ENCODE results near the gene KLK14.

KLK14 gene

DNA sequence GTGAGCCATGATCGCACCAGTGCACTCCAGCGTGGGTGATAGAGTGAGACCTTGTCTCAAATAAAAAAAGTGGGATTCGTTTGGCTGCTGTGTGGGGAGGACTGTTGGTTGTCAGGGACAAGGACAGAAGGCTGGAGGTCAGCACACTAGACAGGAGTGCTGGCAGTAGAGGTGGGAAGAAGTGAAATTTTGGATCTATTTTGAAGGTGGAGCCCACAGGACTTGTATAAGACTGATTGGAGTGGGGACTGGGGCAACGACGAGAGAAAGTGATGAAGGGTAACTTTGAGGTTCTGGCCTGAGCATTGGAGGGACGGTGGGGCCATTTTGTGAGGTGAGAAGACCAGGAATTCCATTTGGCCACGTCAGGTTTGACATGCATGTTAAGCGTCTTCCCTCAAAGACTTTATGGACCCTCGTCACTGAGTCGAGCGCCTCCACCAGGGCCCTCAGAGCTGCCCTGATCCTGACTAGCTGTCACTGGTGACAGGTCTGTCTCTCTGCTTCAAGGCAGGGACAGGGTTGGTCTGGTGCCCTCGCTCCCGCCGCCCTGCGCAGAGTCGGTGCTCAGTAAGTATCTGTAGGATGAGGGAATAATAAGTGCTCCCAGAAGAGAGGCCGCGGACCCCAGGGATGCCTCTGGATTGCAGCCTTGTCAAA, 24.8 kb upstream of the KLK14 start:
- no peak for DNase-seq

DNA sequence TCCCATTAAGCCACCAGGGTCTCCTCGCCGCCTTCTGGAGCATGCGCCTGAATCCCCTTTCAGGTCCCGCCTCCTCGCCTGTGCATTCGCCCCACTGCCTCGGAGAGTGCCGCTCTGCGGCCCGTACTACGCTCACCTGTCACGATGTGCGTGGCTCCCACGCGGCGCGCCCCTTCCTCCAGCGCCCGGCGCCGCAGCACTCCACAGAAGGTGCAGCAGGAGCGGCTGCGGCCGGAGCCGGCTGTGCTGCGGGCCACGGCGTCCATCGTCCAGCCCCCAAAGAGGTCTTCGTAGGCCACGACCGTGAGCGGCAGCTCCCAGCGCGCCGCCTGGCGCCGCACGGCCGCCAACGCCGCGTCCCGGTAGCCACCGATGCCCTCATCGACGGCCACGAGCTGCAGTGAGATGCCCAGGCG, 21.2 kb upstream of the KLK14 start:
- no peak for DNase-seq

DNA sequence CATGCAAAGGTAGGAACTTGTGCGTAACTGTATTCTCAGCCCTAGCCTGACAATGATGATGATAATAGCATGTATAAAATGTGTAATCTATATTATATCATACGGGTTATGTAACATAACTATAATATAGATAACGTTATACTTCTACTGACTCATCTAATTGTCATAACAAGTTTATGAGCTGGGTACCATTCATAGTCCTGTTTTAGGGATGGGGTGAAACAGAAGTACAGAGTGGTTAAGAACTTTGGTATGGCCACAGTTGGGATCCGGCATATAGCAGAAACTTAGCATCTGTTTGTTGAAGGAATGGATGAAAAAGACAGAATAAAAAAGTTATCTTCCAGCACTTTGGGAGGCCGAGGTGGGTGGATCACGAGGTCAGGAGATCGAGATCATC, 20.3 kb upstream of the KLK14 start:
- no peak for DNase-seq

DNA sequence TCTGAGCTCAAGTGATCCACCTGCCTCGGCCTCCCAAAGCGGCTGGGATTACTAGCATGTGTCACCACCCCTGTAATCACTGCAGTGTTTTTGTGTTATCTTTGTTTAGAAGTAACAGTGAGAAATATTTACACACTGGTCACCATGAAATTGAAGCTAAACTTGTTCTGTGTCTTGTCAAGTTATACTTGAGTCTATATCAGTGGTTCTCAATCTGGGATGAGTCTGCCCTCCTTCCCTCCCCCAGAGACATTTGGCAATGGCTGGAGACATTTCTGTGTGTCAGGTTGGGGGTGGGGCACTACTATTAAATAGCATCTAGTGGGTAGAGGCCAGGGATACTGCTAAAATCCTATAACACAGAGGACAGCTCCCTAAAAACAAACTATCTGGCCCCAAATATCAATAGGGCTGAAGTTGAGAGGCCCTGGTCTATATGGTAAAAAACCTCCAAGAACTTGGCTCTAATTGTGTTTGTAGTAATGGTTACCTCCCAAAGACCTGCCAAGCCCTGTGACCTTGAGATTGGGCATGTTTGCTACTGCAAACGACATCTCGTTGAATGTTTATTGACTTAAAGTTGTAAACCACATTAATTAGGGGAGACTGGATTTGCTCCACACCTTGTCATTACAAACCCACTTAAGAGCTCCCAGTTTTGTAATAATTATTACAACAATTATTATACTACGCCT, 18.6 kb upstream of the KLK14 start:
- DNase-seq, result no peak

DNA sequence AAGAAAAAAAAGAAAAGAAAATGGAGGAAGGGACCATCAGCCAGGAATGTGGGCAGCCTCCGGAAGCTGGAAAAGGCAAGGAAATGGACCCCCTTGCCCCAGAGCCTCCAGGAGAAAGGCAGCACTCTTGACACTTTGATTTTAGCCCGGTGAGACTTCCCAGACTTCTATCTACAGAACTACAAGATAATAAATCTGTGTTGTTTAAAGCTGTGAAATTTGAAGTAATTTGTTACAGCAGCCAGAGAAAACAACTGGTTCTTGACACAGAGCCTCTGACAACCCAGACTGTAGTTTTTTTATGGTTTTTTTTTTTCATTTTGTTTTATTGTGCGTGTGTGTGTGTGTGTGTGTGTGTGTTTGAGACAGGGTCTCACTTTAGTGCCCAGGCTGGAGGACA, 17.9 kb upstream of the KLK14 start:
- DNase-seq, result no peak

DNA sequence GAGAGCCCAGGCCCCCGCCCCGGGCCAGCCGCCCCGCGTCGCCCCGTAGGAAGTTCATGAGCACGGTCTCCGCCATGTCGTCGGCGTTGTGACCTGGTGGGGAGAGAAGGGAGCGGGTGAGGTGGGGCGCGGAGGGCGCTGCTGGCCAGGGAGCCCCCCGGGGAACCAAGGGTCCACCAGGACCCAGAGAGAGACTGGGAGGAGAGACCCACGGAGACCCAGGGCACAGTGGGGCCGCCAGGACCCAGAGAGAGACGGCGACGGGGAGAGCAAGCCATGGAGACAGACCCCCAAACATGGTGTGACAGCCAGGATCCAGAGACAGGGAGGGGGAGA, 16.3 kb upstream of the KLK14 start:
- no peak for DNase-seq

DNA sequence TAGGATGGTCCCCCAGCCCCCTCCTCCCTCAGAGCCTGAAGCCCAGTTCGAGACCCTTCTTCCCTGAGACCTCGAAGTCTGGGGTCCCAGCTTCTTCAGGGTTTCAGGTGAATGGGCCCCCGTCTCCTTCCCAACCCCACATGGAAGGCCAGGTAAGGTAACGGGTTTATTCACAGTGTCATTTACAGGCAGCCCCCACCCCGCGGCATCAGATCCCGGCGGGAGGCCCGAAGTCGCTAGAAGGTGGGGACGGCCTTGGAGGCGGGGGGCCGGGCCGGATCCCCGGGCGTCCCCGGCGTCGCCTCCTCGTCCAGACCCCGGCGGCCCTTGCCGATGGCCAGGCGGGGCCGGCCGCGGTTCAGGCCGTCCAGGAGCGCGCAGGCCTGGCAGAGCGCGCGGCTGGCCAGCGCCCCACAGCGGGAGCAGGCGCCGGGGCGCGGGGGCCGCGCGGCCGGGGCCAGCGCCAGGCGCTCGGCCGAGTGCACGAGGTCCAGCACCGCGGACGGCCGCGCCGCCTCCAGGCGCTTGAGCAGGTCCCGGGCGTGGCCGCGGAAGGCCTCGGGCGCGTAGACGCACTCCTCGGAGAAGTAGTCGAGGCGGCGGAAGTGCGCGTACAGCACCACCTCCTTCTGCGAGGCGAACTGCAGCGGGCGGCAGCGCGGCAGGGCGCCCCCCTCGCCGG, 15.8 kb upstream of the KLK14 start:
- DNase-seq, result no peak

DNA sequence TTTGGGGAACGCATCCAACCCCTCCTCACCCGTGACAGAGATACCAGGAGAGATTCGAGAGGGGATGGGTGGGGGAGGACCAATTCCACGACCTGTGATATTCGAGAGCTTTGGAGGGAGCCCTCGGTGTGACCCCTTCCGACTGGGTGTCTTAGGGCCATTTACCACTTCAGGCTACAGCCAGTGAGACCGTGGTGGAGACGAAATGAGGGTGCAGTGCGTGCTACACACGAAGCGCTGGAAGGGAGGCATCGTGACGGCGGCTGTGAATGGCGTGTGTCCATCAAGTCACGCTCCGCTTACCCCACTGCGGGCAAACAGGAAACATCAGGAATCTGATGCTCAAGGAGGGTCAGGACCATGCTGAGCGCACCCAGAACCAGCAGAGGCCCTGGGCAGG, 15.1 kb upstream of the KLK14 start:
- no peak for DNase-seq

DNA sequence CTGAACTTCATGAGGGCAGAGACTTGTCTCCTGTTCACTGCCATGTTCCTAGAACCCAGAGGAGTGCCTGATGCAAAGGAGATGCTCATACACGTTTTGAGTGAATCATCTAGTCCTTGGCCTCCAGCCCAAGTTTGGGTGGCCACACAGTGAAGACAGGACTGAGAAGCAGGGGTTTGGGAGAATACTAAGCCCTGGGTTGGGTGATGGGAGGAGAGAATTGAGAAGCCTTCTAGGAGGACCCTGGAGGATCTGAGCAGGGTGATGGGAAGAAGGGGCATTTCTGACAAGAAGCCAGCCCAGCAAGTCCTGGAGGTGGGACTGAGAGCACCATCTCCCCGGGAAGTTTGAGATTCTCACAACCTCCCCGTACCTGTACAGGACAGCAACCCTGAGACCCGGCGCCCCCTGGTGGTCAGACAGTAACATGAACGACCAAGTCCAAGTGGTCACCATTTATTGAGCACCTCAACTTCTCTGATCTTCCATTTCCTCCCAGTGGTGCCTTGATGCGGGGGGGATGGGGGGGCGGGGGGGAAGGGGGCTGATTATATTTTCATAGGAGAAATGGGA, 14.6 kb upstream of the KLK14 start:
- DNase-seq, result no peak

DNA sequence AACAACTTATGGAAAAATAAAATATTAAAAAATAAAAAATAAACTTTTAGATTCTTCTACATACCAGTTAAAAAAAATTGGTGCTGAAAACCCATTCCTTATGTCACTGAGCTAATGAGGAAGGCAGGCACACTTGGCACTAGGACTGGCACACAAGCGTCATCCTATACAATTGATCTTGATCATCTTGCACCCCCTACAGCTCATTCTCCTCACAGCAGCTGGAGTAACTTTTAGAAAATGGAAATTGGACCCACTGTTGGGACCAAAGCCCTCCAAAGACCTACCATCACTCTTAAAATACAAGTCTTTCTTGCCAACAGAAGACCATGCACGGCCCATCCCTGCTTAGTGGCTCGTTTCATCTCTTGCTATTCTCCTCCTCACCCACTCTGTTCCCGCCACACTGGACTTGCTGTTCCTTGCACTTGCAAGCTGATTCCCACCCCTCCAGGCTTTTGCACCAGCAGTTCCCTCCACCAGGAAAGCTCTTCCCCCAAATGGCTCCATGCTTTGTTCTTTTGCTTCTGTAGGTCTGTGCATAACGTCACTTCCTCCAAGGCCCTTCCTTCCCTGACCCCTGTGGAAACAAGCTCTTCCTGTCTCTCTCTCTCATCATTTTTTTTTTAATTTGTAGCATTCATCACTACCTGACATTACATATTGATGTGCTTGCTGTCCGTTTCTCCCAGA, 13.9 kb upstream of the KLK14 start:
- no peak for DNase-seq

DNA sequence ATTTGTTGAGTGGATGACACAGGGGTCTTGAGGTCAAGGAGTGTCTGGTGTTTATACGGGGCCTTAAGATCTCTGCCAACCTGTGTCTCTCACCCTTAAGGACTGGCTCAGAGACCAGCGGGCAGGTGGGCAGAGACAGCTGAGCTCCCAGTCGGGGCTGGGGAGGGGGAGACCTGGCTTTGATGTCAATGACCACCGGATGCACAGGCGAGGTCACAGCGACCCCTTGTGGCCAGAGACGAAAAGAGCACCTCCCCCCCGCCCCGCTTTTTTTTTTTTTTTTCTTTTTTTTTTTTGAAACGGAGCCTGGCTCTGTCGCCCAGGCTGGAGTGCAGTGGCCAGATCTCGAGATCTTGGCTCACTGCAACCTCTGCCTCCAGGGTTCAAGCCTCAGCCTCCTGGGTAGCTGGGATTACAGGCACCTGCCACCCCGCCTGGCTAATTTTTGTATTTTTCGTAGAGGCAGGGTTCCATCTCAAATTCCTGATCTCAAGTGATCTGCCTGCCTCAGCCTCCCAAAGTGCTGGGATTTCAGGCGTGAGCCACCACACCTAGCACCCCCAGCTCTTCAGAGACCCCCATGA, 12.1 kb upstream of the KLK14 start:
- DNase-seq, result no peak

DNA sequence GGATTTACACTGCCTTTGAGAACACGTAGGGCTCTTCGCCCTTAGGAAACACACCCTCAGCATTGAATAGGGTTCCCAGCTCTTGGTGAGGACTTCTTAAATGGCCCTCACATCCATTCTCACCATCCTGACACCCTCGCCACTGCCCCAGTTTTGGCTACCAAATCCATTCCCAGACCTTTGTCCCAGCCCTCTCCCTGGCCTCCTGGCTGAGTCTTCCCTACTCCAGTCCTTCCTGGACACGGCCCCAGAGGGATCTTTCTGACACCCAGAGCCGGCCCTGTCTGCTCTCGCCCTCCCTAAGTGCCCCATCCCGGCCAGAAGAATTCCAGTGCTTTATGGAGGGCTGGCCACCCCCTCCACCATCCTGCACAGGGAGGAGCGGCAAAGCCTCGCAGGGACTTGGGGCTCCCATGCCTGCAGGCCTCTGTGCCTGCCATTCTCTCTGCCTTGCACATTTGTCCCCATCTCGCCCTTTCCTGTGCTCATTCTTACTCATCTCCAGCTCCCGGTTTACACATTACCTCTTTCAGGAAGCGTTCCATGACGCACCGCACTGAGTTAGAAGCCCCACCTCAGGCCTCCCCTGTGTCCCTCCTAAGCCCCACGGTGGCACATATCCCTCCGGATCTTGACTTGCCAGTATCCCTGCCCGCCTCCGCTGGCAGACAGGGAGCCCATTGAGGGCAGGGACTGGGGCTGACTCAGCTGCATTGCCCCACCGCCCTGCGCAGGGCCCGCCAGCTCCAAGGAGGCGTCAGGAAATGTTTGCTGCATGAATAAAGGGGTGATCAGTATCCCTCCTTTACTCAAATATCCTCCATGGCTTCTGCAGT, 11.0 kb upstream of the KLK14 start:
- no peak for DNase-seq

DNA sequence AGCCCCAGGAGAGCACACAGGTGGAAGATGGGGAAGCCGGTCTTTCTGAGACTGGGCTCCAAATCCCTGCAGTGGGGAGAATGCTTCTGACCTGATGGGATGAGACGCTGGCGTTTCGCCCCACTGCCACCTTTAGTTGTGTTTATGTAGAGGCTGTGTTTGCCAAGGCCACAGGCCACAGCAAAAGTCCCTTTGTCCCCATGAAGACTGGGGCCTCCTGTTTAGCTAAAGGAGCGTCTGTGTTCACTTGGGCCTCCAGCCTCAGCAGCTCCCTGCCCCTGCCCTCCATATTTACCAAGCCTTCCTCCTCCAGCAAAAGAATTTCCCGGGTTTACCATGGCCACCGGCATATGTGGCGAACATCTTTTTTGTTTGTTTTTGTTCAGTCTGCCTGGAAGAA, 10.4 kb upstream of the KLK14 start:
- DNase-seq, result no peak

DNA sequence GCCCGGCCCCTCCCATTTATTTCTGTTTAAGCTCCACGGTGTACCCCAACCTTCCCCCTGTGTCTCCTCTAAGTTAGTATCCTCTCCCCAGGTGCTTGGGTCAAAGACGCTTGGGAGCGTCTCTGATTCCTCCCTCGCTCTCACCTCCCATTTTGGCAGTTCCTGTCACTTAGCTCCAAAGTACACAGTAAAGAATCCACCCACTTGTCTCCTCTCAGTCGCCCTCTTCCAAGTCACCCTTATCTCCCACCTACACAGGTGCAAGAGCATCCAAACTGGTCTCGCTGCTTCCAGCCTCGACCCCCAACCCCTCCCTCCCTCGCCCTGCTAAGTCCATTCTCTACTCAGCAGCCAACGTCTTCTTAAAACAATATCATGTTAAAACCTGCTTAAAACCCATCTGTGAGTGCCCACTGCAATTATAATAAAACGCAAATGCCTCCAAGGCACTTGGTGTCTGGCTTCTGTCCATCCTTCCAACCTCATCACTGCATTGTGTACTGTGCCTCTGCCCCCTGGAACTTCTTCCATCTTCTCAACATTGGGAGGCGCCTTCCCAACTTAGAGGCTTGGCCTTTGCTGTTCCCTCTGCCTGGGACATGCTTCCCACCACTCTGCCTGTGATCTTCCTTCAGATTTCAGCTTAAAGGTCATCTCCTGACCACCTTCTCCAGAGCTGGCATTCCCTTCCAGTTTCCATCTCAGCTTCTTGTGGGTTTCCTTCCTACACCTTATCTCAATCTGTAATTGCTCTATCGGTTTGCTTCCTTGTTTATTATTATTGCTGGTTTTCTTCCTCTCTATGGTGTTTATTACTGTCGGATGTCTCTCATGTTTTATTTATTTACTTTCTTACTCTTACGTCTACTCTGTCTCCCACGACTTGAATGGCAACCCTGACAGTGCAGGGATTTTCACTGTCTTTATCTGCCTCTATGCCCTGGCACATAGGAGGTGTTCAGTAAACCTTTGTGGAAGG, 9.5 kb upstream of the KLK14 start:
- no peak for DNase-seq

DNA sequence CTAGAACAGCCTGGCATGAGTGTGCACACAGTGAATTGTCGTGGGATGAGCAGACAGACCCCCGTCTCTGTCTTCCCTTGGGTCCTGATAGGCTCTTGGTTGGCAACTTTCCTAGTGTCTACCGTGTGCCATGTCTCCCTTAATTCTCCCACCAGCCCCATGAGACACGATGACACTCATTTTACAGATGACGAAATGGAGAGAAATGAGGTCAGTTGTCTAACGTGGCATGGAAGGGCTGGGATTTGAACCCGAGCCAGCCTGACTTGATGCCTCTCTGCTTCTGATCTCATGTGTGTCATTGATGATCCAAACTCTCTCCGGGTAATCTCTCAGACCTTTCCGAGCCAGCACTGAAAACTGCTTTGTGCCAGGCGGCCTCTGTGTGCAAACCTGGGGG, 8.4 kb upstream of the KLK14 start:
- DNase-seq, result no peak

DNA sequence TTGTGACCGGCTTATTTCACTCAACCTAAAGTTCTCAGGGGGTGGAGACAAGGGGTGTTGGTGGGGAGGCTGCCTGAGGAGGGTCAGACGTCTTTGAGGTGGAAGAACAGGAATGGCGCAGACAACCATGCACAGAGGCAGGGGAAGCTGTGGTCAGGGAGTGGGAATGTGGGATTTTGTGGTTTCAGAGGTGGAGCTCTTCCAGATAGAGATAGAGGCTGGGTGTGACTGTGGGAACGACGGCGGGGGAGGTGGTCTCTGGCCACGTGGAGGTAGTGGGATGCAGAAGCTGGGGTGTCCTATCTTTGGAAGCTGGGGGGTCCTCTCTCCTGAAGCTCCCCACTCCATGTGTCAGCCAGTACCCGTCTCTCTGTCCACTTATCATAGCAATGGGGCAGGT, 7.8 kb upstream of the KLK14 start:
- no peak for DNase-seq

DNA sequence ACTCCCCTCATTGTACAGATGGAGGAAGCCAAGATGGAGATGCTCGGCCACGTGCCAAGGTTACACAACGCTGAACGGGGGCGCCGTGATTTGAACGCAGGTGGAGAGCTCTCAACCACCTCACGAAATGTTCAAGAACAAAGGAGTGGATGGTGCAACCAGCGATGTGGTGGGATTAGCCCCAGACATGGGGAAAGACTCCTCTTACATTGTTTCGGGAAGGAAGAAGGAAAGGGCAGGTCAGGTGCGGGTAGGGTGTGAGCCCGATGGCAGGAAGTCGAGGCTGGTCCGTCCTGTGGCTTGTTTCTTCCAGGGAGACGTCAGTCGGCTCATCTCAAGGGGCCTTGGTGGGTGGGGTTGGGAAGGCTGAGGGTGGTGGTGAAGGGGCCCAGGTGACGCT, 7.1 kb upstream of the KLK14 start:
- no peak for DNase-seq

DNA sequence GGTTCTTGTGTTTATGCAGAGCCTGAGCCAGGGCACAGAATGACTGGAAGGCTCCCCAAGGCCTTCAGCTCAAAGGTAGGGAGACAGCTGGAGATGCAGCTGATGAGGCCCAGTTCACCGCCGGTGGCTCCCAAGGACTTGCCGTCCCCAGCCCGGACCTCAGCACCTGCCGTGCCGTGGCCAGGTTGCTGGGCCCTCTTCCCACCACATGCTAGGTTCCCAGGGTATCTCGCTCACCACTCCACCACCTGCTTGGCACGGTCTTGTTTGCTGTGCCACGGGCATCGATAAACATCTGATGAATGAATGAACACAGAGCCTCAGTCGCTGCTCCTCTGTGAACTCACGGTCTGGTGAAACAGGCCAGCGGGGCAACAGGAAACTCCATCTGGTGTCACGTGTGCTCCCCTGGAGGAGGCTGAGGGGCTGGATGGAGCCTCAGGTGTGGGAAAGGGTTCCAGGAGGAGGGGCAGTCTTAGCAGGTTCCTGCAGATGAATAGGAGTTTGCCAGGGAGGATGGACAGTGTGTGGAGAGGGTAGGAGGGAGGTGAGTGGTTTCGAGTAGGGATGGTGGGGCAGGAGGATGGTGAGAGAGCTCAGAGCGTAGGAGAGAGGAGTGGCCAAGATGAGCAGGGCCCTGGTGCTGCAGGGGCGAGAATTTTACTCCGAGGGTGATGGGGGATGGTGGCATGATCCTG, 3.6 kb upstream of the KLK14 start:
- no peak for DNase-seq

DNA sequence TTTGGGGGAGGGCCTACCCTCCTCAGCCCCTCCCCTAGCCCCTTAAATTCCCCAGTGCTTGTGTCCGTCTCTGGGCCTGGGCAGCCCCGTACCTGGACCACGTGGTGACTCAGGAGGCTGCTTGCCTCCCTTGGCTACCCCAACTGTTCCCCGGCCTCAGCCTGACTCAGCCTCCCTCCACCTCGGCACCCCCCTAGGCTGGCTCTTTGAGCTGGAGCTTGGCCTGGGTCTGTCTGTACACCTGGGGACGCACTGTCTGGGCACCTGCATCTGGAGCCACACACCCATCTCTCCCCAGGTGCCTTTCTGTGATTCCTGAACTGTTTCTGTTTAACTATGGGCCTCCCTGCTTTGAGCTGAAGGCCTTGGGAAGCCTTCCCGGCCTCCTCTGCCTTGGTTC, 1.8 kb upstream of the KLK14 start:
- DNase-seq, result no peak

DNA sequence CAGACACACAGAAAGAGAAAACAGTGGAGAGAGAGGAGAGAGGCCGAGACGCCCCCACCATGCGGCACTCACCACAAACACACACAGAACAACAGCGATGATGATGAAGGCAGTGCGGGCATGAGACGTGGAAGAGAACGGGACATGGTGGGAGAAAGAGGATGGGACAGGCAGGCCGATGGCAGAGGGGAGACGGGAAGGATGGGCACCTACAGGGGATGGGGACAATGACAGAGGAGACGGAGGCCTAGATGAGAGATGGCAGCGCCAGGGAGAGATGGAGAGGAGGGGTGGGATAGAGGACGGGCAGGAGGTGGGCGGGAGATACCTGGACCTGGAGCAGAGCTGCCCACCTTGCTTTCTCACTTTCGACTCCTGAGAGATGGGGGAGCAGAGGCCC, 1.1 kb upstream of the KLK14 start:
- DNase-seq, result no peak
